A549 (cell line): ENCODE results near the gene GRM7.

Source experiments
- CHD2 ChIP-seq: fragments of 150-350 bp; IDR thresholded peaks from 2 replicates; pipeline ENCODE4 v1.6.1; 2014; ENCODE audit warnings: low read length; ENCODE audit not compliant: partially characterized antibody
- CHD4 ChIP-seq: fragments of 200-600 bp; sonication (generic); IDR thresholded peaks from 2 replicates; pipeline ENCODE4 v1.6.1; 2016; ENCODE audit warnings: antibody characterized with exemption, mild to moderate bottlenecking, borderline replicate concordance
- CTCF ChIP-seq: fragments of >200 bp; sonication (Bioruptor Twin); formaldehyde crosslinking; IDR thresholded peaks from 3 replicates; pipeline ENCODE4 v1.5.1; 2016
- E2F6 ChIP-seq: IDR thresholded peaks from 2 replicates; pipeline ENCODE4 v1.6.1; 2012; ENCODE audit warnings: low read depth, borderline replicate concordance
- HMGXB4 ChIP-seq: fragments of 250-450 bp; sonication (Bioruptor Pico); IDR thresholded peaks from 2 replicates; pipeline ENCODE4 v1.5.0; 2021; ENCODE audit warnings: mild to moderate bottlenecking, moderate library complexity, borderline replicate concordance
- KDM1A ChIP-seq: fragments of 200-600 bp; sonication (generic); IDR thresholded peaks from 2 replicates; pipeline ENCODE4 v1.6.1; 2016; ENCODE audit warnings: low read depth, mild to moderate bottlenecking
- MAX ChIP-seq: IDR thresholded peaks from 2 replicates; pipeline ENCODE4 v1.6.1; 2012
- NFE2L2 ChIP-seq: fragments of 150-350 bp; conservative IDR thresholded peaks from 2 replicates; pipeline ENCODE4 v1.6.1; 2014; ENCODE audit warnings: low read length
- POLR2AphosphoS2 ChIP-seq: conservative IDR thresholded peaks from 2 replicates; pipeline ENCODE4 v1.6.1; 2012; ENCODE audit warnings: low read length, improper control_type of control experiment, inconsistent platforms
- RCOR1 ChIP-seq: fragments of 150-350 bp; IDR thresholded peaks from 2 replicates; pipeline ENCODE4 v1.6.1; 2014; ENCODE audit warnings: antibody characterized with exemption, low read length, low read depth
- SREBF2 ChIP-seq: fragments of 450-650 bp; IDR thresholded peaks from 2 replicates; pipeline ENCODE4 v1.6.1; 2014; ENCODE audit warnings: mild to moderate bottlenecking, moderate library complexity

GRCh38 chr3:7683426-7683825 is 822.5 kb downstream of the GRM7 start:
- no peak for TF ChIP-seq CHD2
- TF ChIP-seq CTCF, result no peak
- TF ChIP-seq KDM1A, result no peak
- no peak for TF ChIP-seq MAX
- TF ChIP-seq HMGXB4 (CRISPR knock-in tag), result no peak
- no peak for TF ChIP-seq NFE2L2
- no peak for TF ChIP-seq RCOR1
- TF ChIP-seq CHD4, result no peak
- no peak for TF ChIP-seq E2F6
- TF ChIP-seq SREBF2, result no peak
- no peak for TF ChIP-seq POLR2AphosphoS2
